Measurements from ENCODE around the gene SLC25A21.
"Not testable (repeated sequence)": the region's sequence is repeated elsewhere in the genome, so short reads cannot be mapped to it uniquely, and the experiment has no call there.

The SLC25A21 gene

DNA sequence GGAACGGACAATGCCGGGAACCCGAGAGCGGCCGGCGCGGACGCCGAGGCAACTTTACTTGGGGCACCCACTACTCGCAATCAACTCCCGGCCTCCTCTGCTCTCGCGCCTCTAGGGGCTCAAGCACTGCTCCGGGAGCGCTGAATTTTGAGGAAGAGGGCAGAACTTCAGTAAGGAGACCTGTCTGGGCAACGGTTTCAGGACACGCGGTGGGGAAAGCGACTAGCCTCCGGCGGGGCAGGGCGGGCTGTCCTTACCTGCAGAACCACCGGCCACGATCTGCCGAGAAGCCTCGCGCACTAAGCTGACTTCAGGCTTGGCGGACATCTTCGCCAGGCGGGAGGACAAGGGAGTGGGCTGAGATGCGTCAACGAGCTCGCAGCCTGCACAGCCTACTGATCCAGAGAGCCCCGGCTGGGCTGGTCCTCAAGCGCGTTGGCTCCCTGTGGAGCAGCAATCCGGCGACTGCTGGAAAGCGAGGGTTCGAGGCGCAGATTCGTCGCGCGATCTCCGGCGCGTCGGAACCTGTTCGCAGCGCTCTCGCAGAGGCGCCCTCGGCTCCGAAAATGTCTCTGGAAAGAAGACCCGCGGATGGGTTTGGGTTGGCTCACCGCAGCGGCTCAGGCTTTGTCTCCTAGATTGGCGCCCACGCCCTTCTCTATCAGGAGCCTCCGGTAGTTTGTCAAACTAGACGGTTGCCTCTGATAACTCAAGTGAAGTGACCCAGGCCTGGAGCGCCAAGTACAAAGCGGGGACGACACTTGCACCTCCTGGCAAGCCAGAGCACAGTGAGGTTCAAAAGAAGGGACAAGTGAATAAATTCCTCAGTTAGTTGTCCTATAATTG is at the start of gene SLC25A21:
SLC25A21 (minus strand) TSS at position 583 of the 846 bp plus-strand sequence.
- peak within 1 kb of the TSS; percentile 78 for H3K4me3 ChIP-seq (ENCODE audit: low read depth, low read length)
- DNase-seq (ENCODE audit: low read depth), result peak; percentile 47

DNA sequence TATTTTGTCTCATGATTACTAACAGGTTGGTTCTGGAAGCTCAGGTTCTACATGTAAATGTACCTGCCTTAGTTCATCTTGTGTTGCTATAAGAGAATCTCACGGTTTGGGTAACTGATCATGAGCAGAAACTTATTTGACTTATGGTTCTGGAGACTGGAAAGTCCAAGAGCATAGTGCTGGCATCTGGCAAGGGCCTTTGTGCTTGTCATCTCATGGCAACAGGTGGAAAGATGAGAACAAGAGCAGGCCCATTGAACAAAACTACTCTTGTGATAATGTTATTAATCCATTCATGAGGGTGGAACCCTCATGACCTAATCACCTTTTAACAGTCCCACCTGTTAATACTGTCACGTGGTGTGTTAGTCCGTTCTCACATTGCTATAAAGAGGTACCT is 48.7 kb upstream of the SLC25A21 start:
- no peak overlapping the region for H3K4me3 ChIP-seq (ENCODE audit: low read depth, low read length)
- DNase-seq (ENCODE audit: low read depth), result no peak

DNA sequence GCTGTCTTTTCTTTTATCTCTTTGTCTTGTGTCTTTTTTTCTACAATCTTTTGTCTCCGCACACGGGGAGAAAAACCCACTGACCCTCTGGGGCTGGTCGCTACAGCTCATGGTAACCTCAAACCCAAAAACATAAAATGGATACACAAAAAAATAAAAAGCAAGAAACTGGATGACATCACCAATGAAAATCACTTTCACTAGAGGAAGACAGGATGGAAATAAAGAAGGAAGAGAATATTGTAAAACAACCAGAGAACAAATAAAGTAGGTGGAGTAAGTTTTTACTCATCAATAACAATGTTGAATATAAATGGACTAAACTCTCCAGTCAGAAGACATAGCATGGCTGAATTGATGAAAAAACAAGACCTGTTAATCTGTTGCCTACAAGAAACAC is 42.9 kb upstream of the SLC25A21 start:
- H3K4me3 ChIP-seq (ENCODE audit: low read depth, low read length), result no peak overlapping the region
- no peak for DNase-seq (ENCODE audit: low read depth)

DNA sequence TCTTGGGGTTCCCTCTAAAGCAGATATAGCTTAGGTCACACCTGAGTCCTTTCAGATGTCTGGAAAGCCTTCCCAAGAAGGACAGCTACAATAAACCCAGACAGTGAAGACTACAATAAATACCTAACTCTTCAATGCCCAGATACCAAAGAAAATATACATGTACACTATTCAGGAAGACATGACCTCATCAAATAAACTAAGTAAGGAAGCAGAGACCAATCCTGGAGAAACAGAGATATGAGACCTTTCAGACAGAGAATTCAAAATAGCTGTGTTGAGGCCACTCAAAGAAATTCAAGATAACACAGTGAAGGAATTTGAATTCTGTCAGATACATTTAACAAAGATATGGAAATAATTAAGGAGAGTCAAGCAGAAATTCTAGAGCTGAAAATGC is 40.6 kb upstream of the SLC25A21 start:
- no peak for DNase-seq (ENCODE audit: low read depth)
- H3K4me3 ChIP-seq (ENCODE audit: low read depth, low read length), result no peak overlapping the region

DNA sequence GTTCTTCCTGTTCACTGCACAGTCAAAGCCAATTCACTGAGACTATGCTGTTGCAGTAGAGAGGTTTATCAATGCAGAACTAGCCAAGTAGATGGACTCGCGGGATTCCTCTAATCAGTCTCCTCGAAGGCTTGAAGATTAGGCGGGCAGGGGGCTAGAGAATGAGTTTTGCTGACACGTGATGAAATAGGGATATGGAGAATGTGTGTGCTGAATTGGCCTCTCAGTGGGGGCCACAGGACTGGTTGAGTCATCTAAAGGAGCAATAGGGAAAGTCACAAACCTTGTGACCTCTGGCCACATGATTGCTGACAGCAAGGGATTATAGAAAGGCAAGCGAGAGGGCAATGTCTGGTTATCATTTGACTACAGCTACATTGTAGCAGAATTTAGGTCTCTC is 38.0 kb upstream of the SLC25A21 start:
- no peak overlapping the region for H3K4me3 ChIP-seq (ENCODE audit: low read depth, low read length)
- DNase-seq (ENCODE audit: low read depth), result no peak

DNA sequence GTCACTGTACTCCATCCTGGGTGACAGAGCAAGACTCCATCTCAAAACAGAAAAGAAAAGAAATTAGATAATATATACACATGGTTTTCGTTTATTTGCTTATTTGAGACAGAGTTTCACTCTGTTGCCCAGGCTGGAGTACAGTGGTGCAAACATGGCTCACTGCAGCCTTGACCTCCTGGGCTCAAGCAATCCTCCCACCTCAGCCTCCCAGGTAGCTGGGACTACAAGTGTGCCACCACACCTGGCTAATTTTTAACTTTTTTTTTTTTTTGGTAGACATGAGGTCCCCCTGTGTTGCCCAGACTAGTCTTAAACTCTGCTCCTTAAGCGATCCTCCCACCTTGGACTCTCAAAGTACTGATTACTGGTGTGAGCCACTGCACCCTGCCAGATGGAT is 37.2 kb upstream of the SLC25A21 start:
- H3K4me3 ChIP-seq (ENCODE audit: low read depth, low read length); DNase-seq (ENCODE audit: low read depth): not testable (repeated sequence)

DNA sequence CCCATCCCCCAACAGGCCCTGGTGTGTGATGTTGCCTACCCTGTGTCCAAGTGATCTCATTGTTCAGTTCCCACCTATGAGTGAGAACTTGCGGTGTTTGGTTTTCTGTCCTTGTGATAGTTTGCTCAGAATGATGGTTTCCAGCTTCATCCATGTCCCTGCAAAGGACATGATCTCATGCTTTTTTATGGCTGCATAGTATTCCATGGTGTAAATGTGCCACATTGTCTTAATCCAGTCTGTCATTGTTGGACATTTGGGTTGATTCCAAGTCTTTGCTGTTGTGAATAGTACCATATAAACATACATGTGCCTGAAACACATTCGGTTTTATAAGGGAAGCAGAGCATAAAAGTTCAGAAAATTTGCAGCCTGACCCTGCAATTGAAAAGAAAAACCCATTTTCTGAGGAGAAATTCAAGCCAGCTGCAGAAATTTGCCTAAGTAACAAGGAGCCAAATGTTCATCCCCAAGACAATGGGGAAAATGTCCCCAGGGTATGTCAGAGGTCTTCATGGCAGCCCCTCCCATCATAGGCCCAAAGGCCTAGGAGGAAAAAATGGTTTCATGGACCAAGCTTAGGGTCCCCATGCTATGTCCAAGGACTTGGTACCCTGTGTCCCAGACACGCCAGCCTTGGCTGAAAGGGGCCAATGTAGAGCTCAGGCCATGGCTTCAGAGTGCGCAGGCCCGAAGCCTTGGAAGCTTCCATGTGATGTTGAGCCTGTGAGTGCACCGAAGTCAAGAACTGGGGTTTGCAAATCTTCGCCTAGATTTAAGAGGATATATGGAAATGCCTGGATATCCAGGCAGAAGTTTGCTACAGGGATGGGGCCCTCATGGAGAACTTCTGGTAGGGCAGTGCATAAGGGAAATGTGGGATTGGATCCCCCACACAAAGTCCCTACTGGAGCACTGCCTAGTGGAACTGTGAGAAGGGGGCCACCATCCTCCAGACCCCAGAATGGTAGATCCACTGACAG is 33.5 kb upstream of the SLC25A21 start:
- not testable (repeated sequence) for H3K4me3 ChIP-seq (ENCODE audit: low read depth, low read length); DNase-seq (ENCODE audit: low read depth)

DNA sequence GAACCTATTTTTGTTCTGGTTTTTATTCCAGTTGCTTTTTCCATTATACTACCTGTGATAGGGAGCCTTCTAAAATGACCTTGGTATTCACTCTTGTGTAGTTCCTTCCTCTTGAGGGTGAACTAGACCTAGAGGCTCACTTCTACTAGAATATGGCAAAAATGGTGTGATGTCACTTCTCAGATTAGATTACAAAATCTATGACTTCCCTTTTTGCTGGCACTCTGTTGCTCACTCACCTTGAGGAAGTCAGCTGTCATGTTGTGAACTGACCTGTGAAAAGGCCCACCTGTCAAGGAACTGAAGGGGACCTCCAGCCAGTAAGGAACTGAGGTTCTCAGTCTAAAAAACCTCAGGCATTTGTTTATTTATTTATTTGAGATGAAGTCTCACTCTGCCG is 31.0 kb upstream of the SLC25A21 start:
- H3K4me3 ChIP-seq (ENCODE audit: low read depth, low read length), result no peak overlapping the region
- DNase-seq (ENCODE audit: low read depth), result no peak

DNA sequence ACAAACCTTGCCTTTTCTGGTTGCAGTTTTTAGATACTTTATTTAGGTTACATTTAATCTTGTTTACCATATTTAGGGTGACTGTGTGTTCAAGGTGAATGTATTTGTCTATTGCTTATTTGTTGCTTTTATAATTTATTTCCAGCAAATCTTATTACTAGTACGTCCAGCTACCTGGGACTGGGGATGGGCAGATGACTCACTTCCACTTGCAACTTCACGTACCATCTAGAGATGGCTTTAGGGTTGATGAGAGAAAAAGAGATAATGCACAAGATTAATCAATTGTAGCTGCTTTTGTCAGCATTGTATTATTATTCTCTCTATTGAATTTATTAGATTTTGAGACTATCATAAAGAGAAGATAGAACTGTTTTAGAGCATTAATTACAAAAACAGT is 30.4 kb upstream of the SLC25A21 start:
- no peak for DNase-seq (ENCODE audit: low read depth)

DNA sequence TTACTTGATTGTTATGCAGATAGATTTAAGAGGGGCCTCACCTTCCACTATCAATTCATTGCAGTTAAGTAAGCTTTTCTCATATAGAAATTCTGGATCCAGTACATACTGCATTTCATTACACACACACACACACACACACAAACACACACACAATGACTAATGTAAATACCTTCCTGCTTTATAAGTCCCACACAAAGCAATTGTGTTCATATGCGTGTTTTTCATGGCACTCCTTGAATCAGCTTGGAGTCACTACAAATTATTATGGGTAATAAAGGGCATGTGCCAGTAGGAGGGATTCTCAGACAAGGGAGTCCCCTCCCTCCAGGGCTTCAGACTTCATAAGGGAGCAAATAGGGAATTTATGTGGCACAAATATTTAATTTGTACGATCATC is 29.9 kb upstream of the SLC25A21 start:
- no peak overlapping the region for H3K4me3 ChIP-seq (ENCODE audit: low read depth, low read length)
- no peak for DNase-seq (ENCODE audit: low read depth)

More for the DNA sequence above, 30.4 kb upstream of the SLC25A21 start:
- H3K4me3 ChIP-seq (ENCODE audit: low read depth, low read length), result no peak overlapping the region

DNA sequence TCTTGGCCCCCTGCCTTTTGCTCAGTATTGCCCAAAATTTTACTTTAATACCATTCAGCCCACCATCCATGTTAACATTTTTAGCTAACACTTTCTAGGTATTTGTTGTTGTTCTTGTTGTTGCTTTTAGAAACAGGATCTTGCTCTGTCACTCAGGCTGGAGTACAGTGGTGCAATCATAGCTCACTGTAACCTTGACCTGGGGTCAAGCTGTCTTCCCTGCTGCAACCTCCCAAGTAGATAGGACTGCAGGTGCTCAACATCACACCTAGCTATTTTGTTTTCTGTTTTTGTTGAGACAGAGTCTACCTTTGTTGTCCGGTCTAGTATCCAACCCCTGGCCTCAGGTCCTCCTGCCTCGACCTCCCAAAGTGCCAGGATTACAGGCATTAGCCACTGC is 29.3 kb upstream of the SLC25A21 start:
- no peak for DNase-seq (ENCODE audit: low read depth)
- H3K4me3 ChIP-seq (ENCODE audit: low read depth, low read length), result no peak overlapping the region

DNA sequence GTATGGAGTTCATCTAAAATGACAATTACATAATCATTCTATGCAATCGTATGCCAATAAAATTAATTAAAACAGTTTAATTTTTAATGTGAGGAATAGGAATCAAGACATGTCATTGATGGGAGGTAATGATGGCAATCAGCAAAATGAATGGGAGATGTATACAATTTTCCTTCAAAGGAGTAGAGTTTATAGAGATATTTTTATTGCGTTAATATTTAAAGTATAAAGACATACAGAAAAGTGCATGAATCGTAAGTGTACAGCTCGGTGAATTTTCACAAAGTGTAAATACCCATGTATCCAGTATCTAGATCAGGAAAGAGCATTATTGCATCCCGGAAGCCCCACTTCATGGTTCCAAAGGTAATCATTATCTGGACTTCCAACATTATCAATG is 26.5 kb upstream of the SLC25A21 start:
- peak overlapping the region; percentile 77 for H3K4me3 ChIP-seq (ENCODE audit: low read depth, low read length)
- DNase-seq (ENCODE audit: low read depth), result no peak

DNA sequence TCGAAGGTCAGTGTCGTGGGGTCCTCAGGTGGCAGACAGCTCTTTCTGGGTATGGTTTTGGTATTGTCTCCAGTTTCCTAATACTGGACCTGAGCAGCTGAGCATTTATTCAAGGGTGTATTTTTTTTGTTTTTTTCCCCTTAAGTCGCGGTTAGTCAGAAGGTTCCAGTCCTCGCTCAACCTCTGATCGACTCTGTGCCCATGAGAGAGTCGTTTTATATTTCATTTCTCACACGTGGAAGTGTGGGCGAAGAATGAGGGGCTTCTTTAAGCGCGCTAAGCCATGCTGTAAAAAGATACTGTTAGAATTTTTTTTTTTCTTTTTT is 25.8 kb upstream of the SLC25A21 start:
- H3K4me3 ChIP-seq (ENCODE audit: low read depth, low read length), result peak overlapping the region; percentile 77
- no peak for DNase-seq (ENCODE audit: low read depth)

DNA sequence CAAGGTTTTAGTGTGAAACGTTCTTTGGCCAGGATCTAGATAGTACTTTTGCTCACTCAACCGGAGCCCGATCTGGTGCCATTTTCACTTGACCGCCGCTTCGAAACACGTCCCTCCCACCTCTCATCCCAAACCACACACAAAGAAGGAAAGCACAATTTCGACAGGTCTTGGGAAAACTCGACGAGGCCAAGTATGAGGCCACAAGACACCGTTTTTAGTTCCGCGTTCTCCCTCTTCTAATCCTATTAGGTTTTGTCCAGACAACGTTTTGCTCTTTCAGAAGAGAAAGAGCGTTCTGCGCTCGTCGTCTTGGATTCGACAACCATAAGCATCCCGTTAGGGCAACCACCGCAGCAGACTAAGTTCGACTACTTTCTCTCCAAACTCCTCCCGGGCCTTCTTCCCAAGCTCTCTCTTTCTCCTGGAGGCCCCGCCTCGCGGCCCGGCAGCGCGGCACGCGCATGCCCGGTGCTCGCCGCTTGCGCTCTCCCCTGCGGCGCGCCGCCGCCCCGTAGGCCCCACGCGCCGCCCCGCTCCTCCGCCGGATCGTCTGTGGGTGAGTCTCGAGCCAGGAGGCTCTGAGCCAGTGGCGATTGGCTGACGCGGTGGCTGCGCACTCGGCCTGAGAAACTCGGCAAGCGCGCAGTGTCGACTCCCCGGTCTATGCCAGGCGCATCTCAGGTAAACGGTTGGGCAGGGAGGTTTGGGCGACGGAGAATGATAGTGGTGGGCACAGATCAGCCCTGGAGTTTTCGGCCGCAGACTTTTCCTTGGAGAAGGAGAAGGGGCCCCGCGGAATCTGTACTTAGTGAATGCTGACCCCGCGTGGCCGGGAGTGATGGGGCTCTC is 25.2 kb upstream of the SLC25A21 start, which contains the start of gene MIPOL1:
MIPOL1 (plus strand) TSS at position 517 of the 852 bp plus-strand sequence. CDS start 49,952 bp downstream, outside the sequence.
- H3K4me3 ChIP-seq (ENCODE audit: low read depth, low read length), result peak within 1 kb of the TSS; percentile 77
- peak; percentile 66 for DNase-seq (ENCODE audit: low read depth)

DNA sequence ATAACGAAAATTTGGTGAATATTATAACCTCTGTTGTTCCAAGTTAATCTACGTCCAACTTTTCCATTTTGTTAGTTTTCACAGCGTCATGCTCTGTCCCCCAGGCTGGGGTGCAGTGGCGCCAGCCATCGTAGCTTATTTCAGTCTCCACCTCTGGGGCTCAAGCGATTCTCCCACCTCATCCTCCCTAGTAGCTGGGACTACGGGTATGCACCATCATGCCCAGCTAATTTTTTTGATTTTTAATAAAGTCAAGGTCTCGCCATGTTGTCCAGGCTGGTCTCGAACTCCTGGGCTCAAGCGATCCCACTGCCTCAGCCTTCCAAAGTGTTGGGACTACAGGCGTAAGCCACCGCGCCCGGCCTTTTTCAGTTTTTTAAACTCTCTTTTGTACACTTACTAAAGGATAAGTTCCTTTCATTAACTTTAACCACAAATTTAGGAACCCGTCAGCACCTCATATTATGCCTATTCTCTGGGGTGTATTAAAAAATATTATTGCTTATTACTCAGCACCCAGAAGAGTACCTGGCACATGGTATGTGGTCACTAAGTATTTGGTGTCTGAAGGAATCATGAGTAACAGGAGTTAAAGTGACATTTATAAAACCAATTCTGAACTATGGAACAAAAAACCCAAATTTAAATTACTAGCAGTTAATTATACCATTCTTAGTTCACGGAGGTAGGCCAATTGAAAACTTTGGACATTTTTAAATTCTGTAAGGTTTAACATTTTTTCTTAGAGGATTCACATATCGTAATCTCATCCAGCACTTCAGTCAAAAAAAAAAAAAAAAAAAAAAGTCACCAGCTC is 24.4 kb upstream of the SLC25A21 start:
- DNase-seq (ENCODE audit: low read depth), result no peak
- H3K4me3 ChIP-seq (ENCODE audit: low read depth, low read length), result peak overlapping the region; percentile 77

DNA sequence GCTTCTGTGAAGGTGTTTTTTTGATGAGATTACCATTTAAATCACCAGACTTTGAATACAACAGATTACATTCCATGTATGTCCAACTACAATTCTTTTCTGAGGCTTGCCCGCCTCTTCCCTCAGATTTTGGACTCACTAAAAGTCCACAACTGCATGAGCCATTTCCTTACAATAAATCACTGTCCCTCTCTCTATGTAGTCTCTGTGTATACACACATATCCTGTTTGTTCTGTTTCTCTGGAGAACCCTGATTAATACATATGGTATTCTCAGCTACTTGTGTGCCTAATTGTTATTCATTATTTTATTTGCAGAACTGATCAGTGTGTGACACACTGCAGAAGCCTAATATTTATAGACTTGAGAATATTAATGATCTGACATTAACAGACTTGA is 22.9 kb upstream of the SLC25A21 start:
- H3K4me3 ChIP-seq (ENCODE audit: low read depth, low read length), result no peak overlapping the region
- DNase-seq (ENCODE audit: low read depth), result peak; percentile 48

DNA sequence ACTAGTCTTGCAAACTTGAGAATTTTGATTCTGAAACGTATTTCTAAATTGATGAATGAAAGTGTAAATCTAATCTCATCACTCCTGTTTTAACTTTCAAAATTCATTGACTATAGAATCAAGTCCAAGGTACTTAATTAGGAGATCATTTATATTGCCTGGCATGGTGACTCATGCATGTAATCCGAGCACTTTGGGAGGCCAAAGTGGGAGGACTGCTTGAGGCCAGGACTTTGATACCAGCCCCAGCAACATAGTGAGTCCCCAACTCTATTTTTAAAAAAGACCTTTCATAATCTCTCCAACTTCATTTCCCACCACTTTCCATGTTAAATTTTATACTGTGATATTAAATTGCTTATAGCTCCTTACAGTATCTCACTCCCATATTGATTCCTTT is 22.3 kb upstream of the SLC25A21 start:
- H3K4me3 ChIP-seq (ENCODE audit: low read depth, low read length), result no peak overlapping the region
- no peak for DNase-seq (ENCODE audit: low read depth)

DNA sequence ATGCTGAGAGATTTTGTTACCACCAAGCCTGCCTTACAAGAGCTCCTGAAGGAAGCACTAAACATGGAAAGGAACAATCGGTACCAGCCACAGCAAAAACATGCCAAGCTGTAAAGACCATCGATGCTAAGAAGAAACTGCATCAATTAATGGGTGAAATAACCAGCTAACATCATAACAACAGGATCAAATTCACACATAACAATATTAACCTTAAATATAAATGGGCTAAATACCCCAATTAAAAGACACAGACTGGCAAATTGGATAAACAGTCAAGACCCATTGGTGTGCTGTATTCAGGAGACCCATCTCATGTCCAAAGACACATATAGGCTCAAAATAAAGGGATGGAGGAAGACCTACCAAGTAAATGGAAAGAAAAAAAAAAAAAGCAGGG is 17.3 kb upstream of the SLC25A21 start:
- DNase-seq (ENCODE audit: low read depth); H3K4me3 ChIP-seq (ENCODE audit: low read depth, low read length): not testable (repeated sequence)
